ENCODE measurements around the gene ZDHHC3. TPM values are rescaled to one million over a fixed set of nuclear protein-coding genes. Genes with fewer than 3 reads are reported as not detected.

Gene ZDHHC3
- total RNA-seq, 1 donor from 2014 or later: 66.6 TPM

DNA sequence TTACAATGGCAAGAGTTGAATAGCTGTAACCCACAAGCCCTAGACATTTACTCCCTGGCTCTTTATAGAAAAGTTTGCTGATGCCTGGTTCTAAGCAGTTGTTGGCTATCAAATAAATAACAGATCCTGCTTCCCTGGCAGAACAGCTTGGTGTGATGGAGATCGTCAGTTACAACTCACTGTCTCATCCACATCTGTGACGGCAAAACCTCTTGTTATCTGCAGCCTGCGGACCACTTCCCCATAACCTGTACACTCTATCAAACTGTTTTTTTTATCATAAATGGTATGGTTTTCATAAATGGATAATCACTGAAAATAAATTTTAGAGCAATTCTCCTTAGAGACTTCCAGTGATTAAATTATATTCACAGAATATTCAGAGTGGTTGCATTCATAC is 14.1 kb downstream of the ZDHHC3 start:
- H3K27ac Mint-ChIP-seq (ENCODE audit: unreplicated experiment): no peak overlapping the region
- H3K9me3 Mint-ChIP-seq (ENCODE audit: unreplicated experiment): peaks cover under 1% of the 10 kb centered on the region

DNA sequence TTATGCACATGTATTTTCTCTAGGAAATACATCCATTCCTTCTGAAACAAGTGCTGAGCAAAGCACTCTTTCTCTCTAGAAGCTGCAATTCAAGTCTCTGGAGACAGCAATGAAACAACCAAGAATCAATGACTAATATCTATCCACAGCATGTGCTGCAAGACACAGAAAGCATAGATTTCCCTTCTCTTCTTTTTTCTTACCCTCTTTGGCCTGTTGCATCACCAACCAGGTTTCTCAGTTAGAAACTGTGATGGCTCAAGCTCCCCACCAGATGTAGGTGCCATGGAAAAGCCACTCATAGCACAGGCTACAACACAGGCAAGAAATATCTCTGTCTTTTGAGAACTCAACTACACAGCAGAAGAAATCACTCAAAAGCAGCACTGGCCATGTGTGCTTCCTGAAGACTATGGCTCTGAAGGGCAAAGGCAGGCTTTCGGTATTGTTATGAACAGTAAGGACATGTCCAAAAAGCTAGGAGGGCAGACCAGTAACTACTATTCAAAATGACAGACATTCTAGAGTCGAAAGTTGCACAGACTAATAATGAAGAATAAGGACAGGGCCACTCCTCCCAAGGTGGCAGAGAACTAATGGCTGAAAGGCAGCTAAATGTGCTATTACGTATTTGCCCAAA is 15.5 kb downstream of the ZDHHC3 start:
- H2AFZ ChIP-seq (ENCODE audit: low read depth, low read length): no peak overlapping the region
- H3K9ac ChIP-seq (ENCODE audit: low read length): no peak overlapping the region
- peaks cover 3% of the 10 kb centered on the region for H3K4me1 ChIP-seq (ENCODE audit: insufficient read depth, low read length)
- FAIRE-seq: no peak
- H3K36me3 ChIP-seq (ENCODE audit: insufficient read depth, low read length): no peaks in the 10 kb centered on the region
- no peaks in the 10 kb centered on the region for H3K9me3 ChIP-seq (ENCODE audit: insufficient read depth, low read depth, low read length)
- no peaks in the 10 kb centered on the region for H3K27me3 ChIP-seq (ENCODE audit: insufficient read depth, low read length)
- no peak overlapping the region for H3K4me3 Mint-ChIP-seq (ENCODE audit: unreplicated experiment)
- H4K20me1 ChIP-seq (ENCODE audit: insufficient read depth, low read length): peaks cover 83% of the 10 kb centered on the region
- peaks cover 23% of the 10 kb centered on the region for H3K4me1 Mint-ChIP-seq (ENCODE audit: low read depth, unreplicated experiment)
- H3K27ac Mint-ChIP-seq (ENCODE audit: unreplicated experiment): no peak overlapping the region
- no peaks in the 10 kb centered on the region for H3K27me3 Mint-ChIP-seq (ENCODE audit: low read depth, unreplicated experiment)
- peaks cover 59% of the 10 kb centered on the region for H3K79me2 ChIP-seq (ENCODE audit: insufficient read depth, low read length)
- DNase-seq (ENCODE audit: low read depth): no peak
- no peak for TF ChIP-seq EZH2 (IDR thresholded peaks at IDR 0.05; ENCODE audit: insufficient read depth, low read length)
- TF ChIP-seq, protein P1, sequence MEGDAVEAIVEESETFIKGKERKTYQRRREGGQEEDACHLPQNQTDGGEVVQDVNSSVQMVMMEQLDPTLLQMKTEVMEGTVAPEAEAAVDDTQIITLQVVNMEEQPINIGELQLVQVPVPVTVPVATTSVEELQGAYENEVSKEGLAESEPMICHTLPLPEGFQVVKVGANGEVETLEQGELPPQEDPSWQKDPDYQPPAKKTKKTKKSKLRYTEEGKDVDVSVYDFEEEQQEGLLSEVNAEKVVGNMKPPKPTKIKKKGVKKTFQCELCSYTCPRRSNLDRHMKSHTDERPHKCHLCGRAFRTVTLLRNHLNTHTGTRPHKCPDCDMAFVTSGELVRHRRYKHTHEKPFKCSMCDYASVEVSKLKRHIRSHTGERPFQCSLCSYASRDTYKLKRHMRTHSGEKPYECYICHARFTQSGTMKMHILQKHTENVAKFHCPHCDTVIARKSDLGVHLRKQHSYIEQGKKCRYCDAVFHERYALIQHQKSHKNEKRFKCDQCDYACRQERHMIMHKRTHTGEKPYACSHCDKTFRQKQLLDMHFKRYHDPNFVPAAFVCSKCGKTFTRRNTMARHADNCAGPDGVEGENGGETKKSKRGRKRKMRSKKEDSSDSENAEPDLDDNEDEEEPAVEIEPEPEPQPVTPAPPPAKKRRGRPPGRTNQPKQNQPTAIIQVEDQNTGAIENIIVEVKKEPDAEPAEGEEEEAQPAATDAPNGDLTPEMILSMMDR (IDR thresholded peaks at IDR 0.05; ENCODE audit: insufficient read depth, low read depth, low read length): no peak
- no peak overlapping the region for H3K4me3 ChIP-seq (ENCODE audit: insufficient read depth, low read depth, low read length)
- peaks cover 25% of the 10 kb centered on the region for H3K36me3 Mint-ChIP-seq (ENCODE audit: low read depth, unreplicated experiment)
- peaks cover 1% of the 10 kb centered on the region for H3K9me3 Mint-ChIP-seq (ENCODE audit: unreplicated experiment)
- H3K27ac ChIP-seq (ENCODE audit: low read depth, low read length): no peak overlapping the region
- no peak overlapping the region for H3K4me2 ChIP-seq (ENCODE audit: low read length)

More for the DNA sequence above, 14.1 kb downstream of the ZDHHC3 start:
- no peaks in the 10 kb centered on the region for H3K27me3 ChIP-seq (ENCODE audit: insufficient read depth, low read length)
- H4K20me1 ChIP-seq (ENCODE audit: insufficient read depth, low read length): peaks cover 79% of the 10 kb centered on the region
- H3K36me3 ChIP-seq (ENCODE audit: insufficient read depth, low read length): no peaks in the 10 kb centered on the region
- no peak overlapping the region for H3K27ac ChIP-seq (ENCODE audit: low read depth, low read length)
- no peak overlapping the region for H3K4me3 ChIP-seq (ENCODE audit: insufficient read depth, low read depth, low read length)
- H3K4me1 ChIP-seq (ENCODE audit: insufficient read depth, low read length): peaks cover 3% of the 10 kb centered on the region
- Mint-ChIP-seq H3K4me1 (ENCODE audit: low read depth, unreplicated experiment) (peaks cover 24% of the 10 kb centered on the region), H3K4me3 (ENCODE audit: unreplicated experiment) (no peak overlapping the region), H3K27me3 (ENCODE audit: low read depth, unreplicated experiment) (no peaks in the 10 kb centered on the region), H3K36me3 (ENCODE audit: low read depth, unreplicated experiment) (peaks cover 20% of the 10 kb centered on the region)
- H3K79me2 ChIP-seq (ENCODE audit: insufficient read depth, low read length): peaks cover 66% of the 10 kb centered on the region
- H2AFZ ChIP-seq (ENCODE audit: low read depth, low read length): no peak overlapping the region
- H3K4me2 ChIP-seq (ENCODE audit: low read length): no peak overlapping the region
- no peak for TF ChIP-seq EZH2 (IDR thresholded peaks at IDR 0.05; ENCODE audit: insufficient read depth, low read length)
- TF ChIP-seq, protein P1 (IDR thresholded peaks at IDR 0.05; ENCODE audit: insufficient read depth, low read depth, low read length): no peak
- no peaks in the 10 kb centered on the region for H3K9me3 ChIP-seq (ENCODE audit: insufficient read depth, low read depth, low read length)
- DNase-seq (ENCODE audit: low read depth): no peak
- no peak overlapping the region for H3K9ac ChIP-seq (ENCODE audit: low read length)
- no peak for FAIRE-seq

DNA sequence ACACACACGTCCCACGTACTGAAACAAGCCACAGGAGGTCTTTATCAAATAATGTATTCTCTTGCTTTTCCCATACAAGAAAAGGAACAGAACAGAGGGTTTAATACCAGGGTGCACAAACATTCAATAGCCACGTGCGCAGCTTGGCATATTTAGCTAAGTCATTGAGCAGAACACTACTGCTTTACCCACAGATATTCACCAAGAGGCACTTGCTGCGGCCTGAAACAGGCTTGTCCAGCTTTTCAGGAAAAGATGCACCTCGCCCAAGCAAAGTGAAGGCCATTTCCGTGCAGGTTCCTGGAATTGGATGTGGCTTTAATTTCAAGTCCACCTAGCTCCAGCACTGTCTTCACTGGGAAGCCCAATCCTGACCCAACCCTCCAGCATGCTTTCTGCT is 17.6 kb downstream of the ZDHHC3 start:
- no peaks in the 10 kb centered on the region for H3K9me3 ChIP-seq (ENCODE audit: insufficient read depth, low read depth, low read length)
- no peaks in the 10 kb centered on the region for H3K27me3 ChIP-seq (ENCODE audit: insufficient read depth, low read length)
- peaks cover 27% of the 10 kb centered on the region for H3K36me3 Mint-ChIP-seq (ENCODE audit: low read depth, unreplicated experiment)
- no peak overlapping the region for H3K4me3 ChIP-seq (ENCODE audit: insufficient read depth, low read depth, low read length)
- H3K9ac ChIP-seq (ENCODE audit: low read length): no peak overlapping the region
- FAIRE-seq (no peak), DNase-seq (ENCODE audit: low read depth) (no peak)
- peaks cover 20% of the 10 kb centered on the region for H3K4me1 Mint-ChIP-seq (ENCODE audit: low read depth, unreplicated experiment)
- H3K27ac ChIP-seq (ENCODE audit: low read depth, low read length): no peak overlapping the region
- H3K4me1 ChIP-seq (ENCODE audit: insufficient read depth, low read length): peaks cover 6% of the 10 kb centered on the region
- H3K9me3 Mint-ChIP-seq (ENCODE audit: unreplicated experiment): peaks cover 1% of the 10 kb centered on the region
- no peak overlapping the region for H2AFZ ChIP-seq (ENCODE audit: low read depth, low read length)
- peaks cover 79% of the 10 kb centered on the region for H4K20me1 ChIP-seq (ENCODE audit: insufficient read depth, low read length)
- no peak overlapping the region for H3K4me2 ChIP-seq (ENCODE audit: low read length)
- no peak overlapping the region for H3K4me3 Mint-ChIP-seq (ENCODE audit: unreplicated experiment)
- H3K36me3 ChIP-seq (ENCODE audit: insufficient read depth, low read length): no peaks in the 10 kb centered on the region
- H3K79me2 ChIP-seq (ENCODE audit: insufficient read depth, low read length): peaks cover 41% of the 10 kb centered on the region
- no peak overlapping the region for H3K27ac Mint-ChIP-seq (ENCODE audit: unreplicated experiment)
- TF ChIP-seq, protein P1 (IDR thresholded peaks at IDR 0.05; ENCODE audit: insufficient read depth, low read depth, low read length): no peak
- TF ChIP-seq EZH2 (IDR thresholded peaks at IDR 0.05; ENCODE audit: insufficient read depth, low read length): no peak
- no peaks in the 10 kb centered on the region for H3K27me3 Mint-ChIP-seq (ENCODE audit: low read depth, unreplicated experiment)
